Bronchus fibroblast of lung (primary cell): ENCODE results near the gene CDCA4. TPM values are rescaled to one million over a fixed set of nuclear protein-coding genes. Genes with fewer than 3 reads are reported as not detected.

Source experiments
- total RNA-seq: library from RNA; depleted of rRNA; stranded (reverse); fragments of >200 nt; gene quantifications from 2 replicates; pipeline ENCODE4 v1.2.3, GENCODE V29; 2015

CDCA4 gene
- total RNA-seq: 38.5 and 38.7 TPM in 2 replicates

GRCh38 chr14:105020815-105021655 lies at the start of gene CDCA4:
CDCA4 (minus strand) TSS chr14:105021083; CDS start chr14:105011929, 9,154 bp downstream.

GRCh38 chr14:105065280-105066228 lies 44.7 kb upstream of the CDCA4 start, which contains the start of gene GPR132:
GPR132 (minus strand) TSS chr14:105065430; CDS start chr14:105055420, 10,010 bp downstream.

GRCh38 chr14:104985675-104986486 lies 35.0 kb downstream of the CDCA4 start, which contains the start of gene CLBA1:
CLBA1 (plus strand) TSS chr14:104985788; CDS start chr14:104986432, 644 bp downstream.

GRCh38 chr14:104977681-104978653 lies 42.9 kb downstream of the CDCA4 start, which contains the start of gene AHNAK2:
AHNAK2 (minus strand) TSS chr14:104978374; CDS start chr14:104978237, 137 bp downstream.

Other genes starting within 250 kb of the CDCA4 start
- gene AKT1, start 225.3 kb downstream of the CDCA4 start, total RNA-seq: 154 and 157 TPM in 2 replicates
- gene ZBTB42, start 220.0 kb downstream of the CDCA4 start, total RNA-seq: 2.5 and 3.6 TPM in 2 replicates
- gene CEP170B, start 155.8 kb downstream of the CDCA4 start, total RNA-seq: 11.6 and 11.9 TPM in 2 replicates
- not detected in 2 replicates for gene PLD4, start 96.2 kb downstream of the CDCA4 start, total RNA-seq
- gene AHNAK2, start 42.7 kb downstream of the CDCA4 start, total RNA-seq: 10.6 and 10.9 TPM in 2 replicates
- gene CLBA1, start 35.3 kb downstream of the CDCA4 start, total RNA-seq: 4.5 and 6.4 TPM in 2 replicates
- gene GPR132, start 44.3 kb upstream of the CDCA4 start, total RNA-seq: not detected in 2 replicates
- 0.30 and 0.50 TPM in 2 replicates for gene JAG2, start 147.7 kb upstream of the CDCA4 start, total RNA-seq
- gene NUDT14, start 160.2 kb upstream of the CDCA4 start, total RNA-seq: 6.1 and 6.7 TPM in 2 replicates
- gene BTBD6, start 227.4 kb upstream of the CDCA4 start, total RNA-seq: 56.2 and 63.7 TPM in 2 replicates